HG03342 (cell line): ENCODE measurements around the gene UGT1A7.

Experiments used
- ATAC-seq: cut with Tn5 transposase; IDR thresholded peaks from one replicate; pipeline ENCODE4 v1.9.1; 2021; ENCODE audit warnings: mild to moderate bottlenecking, moderate library complexity; ENCODE audit not compliant: unreplicated experiment

The UGT1A7 gene

DNA sequence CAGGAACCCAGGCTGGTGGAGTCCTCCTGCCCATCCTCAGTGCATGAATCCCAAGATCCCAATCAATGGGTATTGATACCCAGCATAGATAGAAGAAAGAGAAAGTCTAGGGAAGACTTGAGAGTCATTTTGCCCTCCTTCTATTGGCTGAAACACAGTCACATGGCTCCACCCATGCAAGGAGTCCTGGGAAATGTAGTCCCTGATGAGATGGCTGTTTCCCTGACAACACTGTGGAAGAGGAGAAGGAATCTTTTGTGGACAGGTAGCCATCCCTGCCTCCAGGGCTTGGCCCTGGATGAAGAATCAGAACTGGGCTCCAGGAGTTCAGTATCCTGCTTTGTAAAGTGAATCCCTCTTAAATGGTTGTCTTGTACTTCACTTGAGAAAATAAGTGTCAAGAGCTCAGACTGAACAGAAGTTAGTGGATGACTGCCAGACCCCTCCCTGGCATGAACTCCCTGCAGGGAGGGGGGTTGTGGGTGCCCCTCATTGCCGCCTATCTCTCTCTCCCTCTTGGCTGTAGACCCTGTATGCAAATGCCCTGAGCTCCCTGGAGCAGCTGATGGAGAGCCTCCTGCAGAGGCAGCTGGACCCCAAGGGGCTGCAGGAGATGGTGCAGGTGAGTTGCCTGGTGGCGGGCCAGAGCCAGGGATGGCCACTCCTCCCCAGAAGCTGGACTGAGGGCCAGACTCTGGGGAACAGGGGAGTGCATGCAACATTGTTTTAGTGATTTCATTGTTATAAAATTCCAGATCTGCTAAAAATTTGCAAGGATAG is 132.5 kb downstream of the UGT1A7 start:
- no peak for ATAC-seq

DNA sequence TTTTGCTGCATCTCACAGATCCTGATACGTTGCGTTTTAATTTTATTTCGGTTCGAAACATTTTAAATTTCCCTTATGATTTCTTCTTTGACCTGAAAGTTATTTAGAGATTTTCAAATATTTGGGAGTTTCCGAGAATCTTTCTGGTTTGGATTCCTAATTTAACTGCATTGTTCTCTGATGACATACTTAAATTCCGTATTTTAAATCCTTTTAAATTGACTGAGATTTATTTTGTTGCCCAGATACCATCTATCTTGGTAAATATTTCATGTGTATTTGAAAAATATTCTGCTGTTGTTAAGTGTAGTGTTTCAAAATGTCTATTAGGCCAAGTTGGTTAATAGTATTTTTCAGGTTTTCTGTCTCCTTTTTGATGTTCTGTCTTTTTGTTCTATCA is 134.2 kb downstream of the UGT1A7 start:
- ATAC-seq, result no peak

DNA sequence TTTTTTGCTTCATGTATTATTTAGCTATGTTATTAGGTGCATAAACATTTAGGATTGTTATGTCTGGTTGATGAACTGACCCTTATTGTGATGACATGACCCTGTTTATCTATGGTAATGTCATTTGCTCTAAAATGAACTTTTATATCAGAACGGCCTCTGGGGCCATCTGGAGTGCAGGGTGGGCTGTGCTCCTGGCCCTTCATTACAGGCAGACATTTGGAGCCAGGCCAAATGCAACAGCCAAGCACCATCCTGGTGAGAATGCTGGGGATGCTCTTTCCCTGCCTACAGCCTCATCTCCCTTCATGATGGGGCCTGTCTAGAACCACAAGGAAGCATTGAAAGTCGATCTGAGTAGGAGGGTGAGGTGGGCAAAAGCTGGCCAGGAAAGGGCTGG is 134.6 kb downstream of the UGT1A7 start:
- no peak for ATAC-seq

DNA sequence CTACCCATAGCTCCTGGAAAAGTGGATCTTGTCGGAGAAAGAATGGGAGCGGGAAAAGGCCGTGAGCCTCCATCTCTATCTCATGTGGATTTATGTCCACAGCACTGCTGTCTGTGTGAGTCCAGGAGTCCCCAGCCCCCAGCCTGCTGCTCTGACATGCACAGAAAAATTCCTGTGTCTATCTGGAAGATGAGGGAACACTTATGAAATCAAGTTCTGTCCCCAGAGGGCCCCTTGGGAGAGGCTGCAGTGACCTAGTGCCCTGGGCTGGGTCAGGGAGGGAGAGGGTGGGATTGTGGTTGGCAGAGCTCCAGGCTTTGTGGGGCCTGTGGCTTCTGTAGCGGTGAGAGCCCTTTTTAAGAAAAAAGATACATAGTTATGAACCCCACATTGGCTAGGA is 135.1 kb downstream of the UGT1A7 start:
- ATAC-seq, result no peak

DNA sequence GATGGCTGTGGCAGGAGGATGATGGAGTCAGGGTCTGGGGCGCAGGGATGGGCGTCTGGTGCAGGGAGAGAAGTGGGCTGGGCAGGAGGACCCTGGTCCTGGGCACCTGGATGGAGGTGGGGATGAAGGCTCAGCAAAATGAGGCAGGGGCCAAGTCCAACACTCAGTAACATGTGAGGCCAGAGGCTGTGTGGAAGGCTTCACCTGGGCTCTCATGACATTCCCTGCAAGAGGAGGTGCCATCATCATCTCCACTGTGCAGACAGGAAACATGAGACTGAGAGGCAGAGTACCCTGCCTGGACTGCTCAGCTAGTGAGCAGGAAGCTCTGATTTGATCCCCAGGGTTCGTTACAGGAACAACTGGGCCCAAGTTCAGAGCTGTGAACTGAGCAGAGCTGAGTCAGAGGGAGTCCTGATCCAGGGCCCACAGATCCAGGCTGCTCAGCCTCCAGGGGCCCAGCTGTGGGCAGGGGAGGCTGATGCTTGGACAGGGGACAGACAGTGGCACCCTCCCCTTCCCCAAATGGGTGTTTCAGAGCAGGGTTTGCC is 135.7 kb downstream of the UGT1A7 start:
- no peak for ATAC-seq

DNA sequence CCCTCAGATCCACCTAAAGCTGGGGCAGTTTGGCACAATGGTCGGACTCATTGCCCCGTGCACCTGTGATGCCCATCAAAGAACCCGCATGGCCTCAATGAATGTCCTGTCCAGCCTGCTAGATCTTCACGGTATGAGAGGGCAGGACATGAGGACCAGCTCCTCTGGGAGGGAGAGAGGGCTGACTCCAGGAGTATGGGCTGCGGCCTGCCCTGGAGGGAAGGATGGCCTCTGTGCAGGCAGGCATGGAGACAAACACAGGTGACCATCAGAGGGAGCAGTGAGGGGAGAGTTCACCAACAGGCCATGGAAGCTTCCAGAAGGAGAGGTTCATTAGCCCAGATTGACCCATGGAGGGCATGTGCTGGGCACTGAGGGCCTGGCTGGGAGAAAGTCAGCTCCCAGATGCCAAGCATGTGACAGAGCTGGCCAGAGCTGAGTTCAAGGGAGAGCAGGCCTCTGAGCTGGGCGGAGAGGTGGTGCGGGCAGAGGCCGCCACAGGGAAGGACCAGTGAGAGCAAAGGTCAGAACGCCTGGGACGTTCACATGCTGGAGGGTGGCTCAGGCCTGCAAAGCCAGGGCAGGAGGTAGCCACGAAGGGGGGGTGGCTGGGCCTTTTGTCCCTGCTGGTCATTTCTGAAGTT is 136.4 kb downstream of the UGT1A7 start:
- ATAC-seq, result no peak

DNA sequence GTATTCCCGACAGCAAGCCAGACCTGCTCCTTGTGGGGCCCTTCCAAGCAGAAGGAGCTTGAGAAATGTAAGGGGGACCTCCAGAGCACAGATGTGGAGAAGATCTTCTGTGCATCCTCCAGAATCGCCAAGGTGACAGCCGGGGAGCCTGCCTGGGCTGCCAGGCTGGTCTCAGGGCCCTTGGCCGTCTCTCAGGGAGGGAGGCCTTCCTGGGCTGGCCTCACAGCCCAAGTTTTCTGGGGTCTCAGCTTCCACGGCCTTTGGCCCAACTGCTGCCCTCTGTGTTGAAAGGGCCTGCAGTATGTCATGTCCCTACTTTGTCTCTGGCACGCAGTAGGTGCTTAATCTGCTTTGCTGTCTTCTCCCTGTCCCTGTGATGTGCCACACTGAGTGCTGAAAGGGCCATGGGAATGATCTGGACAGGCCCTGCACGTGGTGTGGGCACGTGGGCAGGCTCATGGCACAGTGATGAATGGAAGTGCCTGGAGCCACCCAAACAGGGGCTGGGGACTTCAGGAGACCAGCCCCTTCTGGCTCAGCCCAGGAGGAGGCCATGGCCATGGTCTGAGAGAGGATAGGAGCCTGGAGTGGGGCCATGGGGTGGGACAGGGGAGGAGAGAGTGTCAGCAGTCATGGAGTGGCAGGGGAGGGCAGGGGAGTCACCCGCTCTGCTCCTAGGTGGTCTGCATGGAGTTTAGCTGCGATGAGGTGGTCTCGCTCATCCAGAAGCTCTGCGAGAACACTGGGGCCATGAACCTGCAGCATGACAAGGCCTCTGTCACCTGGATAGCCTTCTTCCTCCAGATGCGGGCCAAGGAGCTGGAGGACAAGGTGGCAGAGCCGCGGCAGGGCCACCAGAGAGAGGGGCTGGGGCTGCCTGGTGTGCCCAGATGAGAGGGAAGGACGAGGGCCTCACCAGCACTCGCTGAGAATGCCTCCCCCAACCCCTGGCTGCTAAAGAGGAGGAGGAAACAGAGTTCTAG is 137.2 kb downstream of the UGT1A7 start:
- ATAC-seq, result no peak

DNA sequence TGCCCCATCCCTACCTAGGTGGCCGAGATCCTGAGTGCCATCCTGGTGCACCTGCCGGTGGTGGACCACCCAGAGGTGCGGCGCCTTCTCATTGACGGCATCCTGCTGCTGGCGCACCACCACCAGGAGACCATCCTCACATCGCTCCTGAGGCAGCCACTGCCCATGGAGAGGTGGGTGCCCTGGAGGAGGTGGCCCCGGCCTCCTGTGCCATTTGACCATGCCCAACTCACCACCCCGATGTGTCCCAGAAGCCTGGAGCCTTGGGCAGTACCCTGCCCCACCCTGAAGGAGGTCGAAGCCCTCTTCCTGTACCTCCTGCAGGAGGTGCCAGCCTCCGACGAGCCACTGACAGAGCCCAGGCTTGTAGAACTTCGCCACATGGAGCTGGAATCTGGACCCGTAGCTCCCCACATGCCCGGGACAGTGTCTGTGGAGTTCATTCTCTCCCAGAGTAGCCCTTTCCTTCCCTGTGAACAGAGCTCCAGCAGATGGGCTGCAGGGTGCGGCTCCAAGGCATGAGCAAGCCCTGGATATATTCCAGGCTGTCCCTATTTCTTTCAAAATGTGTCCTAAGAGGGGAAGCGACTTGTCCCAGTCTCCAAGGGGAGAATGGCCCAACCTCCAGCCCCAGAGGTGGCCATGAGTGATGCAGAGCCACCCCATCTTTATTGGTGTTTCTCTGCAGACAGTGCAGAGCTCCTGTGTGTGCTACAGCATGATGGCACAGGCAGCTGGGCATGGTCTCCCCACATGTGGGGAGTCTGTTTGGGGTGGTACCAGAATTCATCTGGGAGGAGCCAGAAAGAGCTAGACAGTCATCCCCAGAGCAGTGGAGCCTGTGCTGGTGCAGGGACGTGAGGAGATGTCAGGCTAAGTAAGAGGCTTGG is 138.4 kb downstream of the UGT1A7 start:
- no peak for ATAC-seq

DNA sequence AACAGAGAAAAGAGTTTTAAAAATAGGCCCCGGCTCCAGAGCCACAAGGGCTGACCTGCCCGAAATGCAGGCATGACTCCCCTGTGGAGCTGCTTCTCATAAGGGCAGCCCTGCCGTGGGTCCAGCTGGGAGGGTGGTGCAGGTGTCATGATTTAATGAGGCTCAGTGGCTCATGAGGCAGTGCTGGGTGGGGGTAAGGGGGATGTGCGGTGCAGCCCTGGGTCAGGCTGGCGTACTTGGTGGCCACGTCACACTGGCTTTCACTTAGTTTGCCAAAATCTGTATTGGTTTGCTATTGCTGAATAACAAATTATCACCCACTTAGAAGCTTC is 139.0 kb downstream of the UGT1A7 start:
- ATAC-seq, result no peak

DNA sequence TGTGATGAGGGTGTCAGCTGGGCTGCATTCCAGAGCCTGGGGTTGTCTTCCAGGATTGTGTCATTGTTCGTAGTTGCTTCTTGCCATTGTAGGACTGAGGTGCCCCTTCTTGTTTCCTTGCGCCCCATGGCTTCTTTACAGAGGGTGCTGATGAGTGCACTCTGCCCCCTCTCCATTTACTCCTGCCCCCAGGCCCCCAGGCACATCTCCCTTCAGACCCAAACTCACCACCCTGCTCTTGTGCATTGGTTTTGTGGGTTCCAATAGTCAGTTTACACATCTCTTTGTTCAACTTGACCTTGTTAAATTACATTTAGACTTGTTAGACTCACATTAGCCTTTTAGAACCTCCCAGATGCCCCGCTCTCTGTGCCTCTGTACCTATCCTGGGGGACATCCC is 139.5 kb downstream of the UGT1A7 start:
- ATAC-seq, result no peak

DNA sequence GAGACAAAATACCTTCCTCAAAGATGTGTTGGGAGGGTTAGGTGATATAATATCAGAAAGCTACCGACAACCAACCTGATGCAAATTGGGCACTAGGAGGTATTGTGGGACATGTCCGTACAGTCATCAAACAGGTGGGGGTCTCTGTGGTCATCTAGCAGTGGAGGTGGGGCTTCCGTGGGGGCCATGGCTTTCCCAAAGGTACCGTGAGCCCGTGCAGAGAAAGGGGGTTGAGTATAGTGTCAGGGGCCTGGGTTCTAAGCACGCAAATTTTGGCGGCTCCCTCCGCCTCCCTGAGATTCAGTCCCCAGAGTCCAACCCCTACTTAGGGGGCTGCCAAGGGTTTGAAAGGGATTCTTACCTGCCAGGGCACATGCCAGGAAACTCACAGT is 140.0 kb downstream of the UGT1A7 start:
- ATAC-seq, result no peak

DNA sequence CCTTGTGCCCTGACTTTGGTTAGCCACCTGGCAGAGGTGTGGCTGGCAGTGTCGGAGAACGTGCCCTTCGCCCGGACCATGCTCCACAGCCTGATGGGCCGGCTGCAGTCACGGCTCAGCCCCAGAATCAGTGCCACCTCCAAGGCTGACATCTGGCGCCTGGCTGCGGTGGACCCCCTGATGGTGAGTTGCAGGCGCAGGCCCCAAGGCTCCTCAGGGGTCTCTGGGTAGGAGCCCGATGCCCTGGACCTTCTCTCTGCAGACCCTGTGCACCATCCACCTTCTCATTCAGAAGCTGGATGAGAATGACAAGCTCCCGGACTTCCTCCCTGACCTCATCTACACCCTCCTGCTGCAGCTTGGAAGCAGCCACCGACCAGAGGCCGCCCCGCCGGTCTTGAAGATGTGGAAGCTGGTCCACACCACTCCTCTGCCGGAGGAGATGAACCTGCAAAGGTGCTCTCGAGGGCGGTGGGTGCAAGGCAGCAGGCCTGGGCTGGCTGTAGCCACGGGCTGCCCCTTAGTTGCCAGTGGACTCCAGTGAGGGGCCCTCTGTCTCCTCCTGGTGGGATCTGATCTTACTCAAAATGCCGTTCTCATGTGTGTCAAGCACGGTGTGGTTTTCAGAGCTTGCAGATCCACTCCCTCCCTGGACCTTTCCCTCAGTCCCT is 140.5 kb downstream of the UGT1A7 start:
- no peak for ATAC-seq
